ENCODE results near the gene C22orf39.

The C22orf39 gene

GRCh38 chr22:19477321-19478044, 30.0 kb upstream of the C22orf39 start:
- CTCF ChIA-PET, result interaction anchor here (0.8 to 4.3 kb wide), 8 partner anchors 9 to 370 kb away, joined by 3 to 19 read pairs (median 4); no protein-coding TSS in a partner anchor
- H3K4me3 ChIP-seq (ENCODE audit: control insufficient read depth in 1 of 7, extremely low read depth in 1 of 7, insufficient read depth in 4 of 7, low read depth in 2 of 7, low read length in 6 of 7), result peak overlapping the region in 6 of 7 experiments; percentile 31 to 100 (median 90)
- WGBS (ENCODE audit: insufficient coverage), result 29% methylated on average over 3 of the region's 5 CpGs
- peak in 2 of 3 donors; percentile 37 to 38 for DNase-seq
- peaks cover 2 to 44% (median 19%) of the 10 kb centered on the region in 4 experiments for H3K36me3 ChIP-seq (ENCODE audit: control insufficient read depth in 4 of 4, insufficient read depth in 4 of 4, low read length in 3 of 4)
- peak overlapping the region in 1 of 2 experiments; percentile 100 for H3K27ac ChIP-seq (ENCODE audit: insufficient read depth in 1 of 2, low read depth in 1 of 2, low read length in 2 of 2, poor library complexity in 1 of 2, severe bottlenecking in 2 of 2)
- H3K9me3 ChIP-seq (ENCODE audit: control extremely low read depth in 1 of 5, control insufficient read depth in 4 of 5, insufficient read depth in 2 of 5, low read depth in 1 of 5, low read length in 4 of 5), result no peaks in the 10 kb centered on the region
- peaks cover 16 to 27% (median 25%) of the 10 kb centered on the region in 4 experiments for H3K4me1 ChIP-seq (ENCODE audit: control extremely low read depth in 1 of 4, control insufficient read depth in 4 of 4, insufficient read depth in 4 of 4, low read length in 3 of 4)
- POLR2A ChIA-PET, result interaction anchor here (1.1 kb wide), 1 partner anchor 32 kb away, joined by 3 read pairs; no protein-coding TSS in a partner anchor
- H3K27me3 ChIP-seq (replicated peaks in 2 of 5; ENCODE audit: control insufficient read depth in 4 of 5, insufficient read depth in 5 of 5, low read length in 4 of 5), result no peaks in the 10 kb centered on the region

GRCh38 chr22:19476023-19476422, 28.5 kb upstream of the C22orf39 start:
- POLR2A ChIA-PET, result no interaction called here
- H3K4me1 ChIP-seq (ENCODE audit: control extremely low read depth in 1 of 4, control insufficient read depth in 4 of 4, insufficient read depth in 4 of 4, low read length in 3 of 4), result peaks cover 16 to 26% (median 25%) of the 10 kb centered on the region in 4 experiments

GRCh38 chr22:19473578-19473977, 26.1 kb upstream of the C22orf39 start:
- no peak for DNase-seq
- 85% methylated on average over 3 of the region's 3 CpGs for WGBS (ENCODE audit: insufficient coverage)
- Histone ChIP-seq H3K4me3 (ENCODE audit: control insufficient read depth in 1 of 7, extremely low read depth in 1 of 7, insufficient read depth in 4 of 7, low read depth in 2 of 7, low read length in 6 of 7) (no peak overlapping the region), H3K4me1 (ENCODE audit: control extremely low read depth in 1 of 4, control insufficient read depth in 4 of 4, insufficient read depth in 4 of 4, low read length in 3 of 4) (peaks cover 11 to 15% (median 13%) of the 10 kb centered on the region in 4 experiments), H3K27me3 (replicated peaks in 2 of 5; ENCODE audit: control insufficient read depth in 4 of 5, insufficient read depth in 5 of 5, low read length in 4 of 5) (no peaks in the 10 kb centered on the region), H3K36me3 (ENCODE audit: control insufficient read depth in 4 of 4, insufficient read depth in 4 of 4, low read length in 3 of 4) (peaks cover 7 to 73% (median 51%) of the 10 kb centered on the region in 4 experiments), H3K27ac (ENCODE audit: insufficient read depth in 1 of 2, low read depth in 1 of 2, low read length in 2 of 2, poor library complexity in 1 of 2, severe bottlenecking in 2 of 2) (peak overlapping the region in 1 of 2 experiments; percentile 37), H3K9me3 (ENCODE audit: control extremely low read depth in 1 of 5, control insufficient read depth in 4 of 5, insufficient read depth in 2 of 5, low read depth in 1 of 5, low read length in 4 of 5) (no peaks in the 10 kb centered on the region)
- CTCF ChIA-PET, result interaction anchor here (1.0 to 3.1 kb wide), 8 partner anchors 8 to 328 kb away, joined by 3 to 8 read pairs (median 4); no protein-coding TSS in a partner anchor
- POLR2A ChIA-PET, result no interaction called here

More at GRCh38 chr22:19476023-19476422, 28.5 kb upstream of the C22orf39 start:
- Histone ChIP-seq H3K4me3 (ENCODE audit: control insufficient read depth in 1 of 7, extremely low read depth in 1 of 7, insufficient read depth in 4 of 7, low read depth in 2 of 7, low read length in 6 of 7) (no peak overlapping the region), H3K9me3 (ENCODE audit: control extremely low read depth in 1 of 5, control insufficient read depth in 4 of 5, insufficient read depth in 2 of 5, low read depth in 1 of 5, low read length in 4 of 5) (no peaks in the 10 kb centered on the region), H3K27ac (ENCODE audit: insufficient read depth in 1 of 2, low read depth in 1 of 2, low read length in 2 of 2, poor library complexity in 1 of 2, severe bottlenecking in 2 of 2) (no peak overlapping the region), H3K36me3 (ENCODE audit: control insufficient read depth in 4 of 4, insufficient read depth in 4 of 4, low read length in 3 of 4) (peaks cover 2 to 51% (median 32%) of the 10 kb centered on the region in 4 experiments), H3K27me3 (replicated peaks in 2 of 5; ENCODE audit: control insufficient read depth in 4 of 5, insufficient read depth in 5 of 5, low read length in 4 of 5) (no peaks in the 10 kb centered on the region)
- no peak for DNase-seq
- CTCF ChIA-PET, result interaction anchor here (2.4 kb wide), 1 partner anchor 7 kb away, joined by 6 read pairs; no protein-coding TSS in a partner anchor
- WGBS (ENCODE audit: insufficient coverage), result 100% methylated on average over 1 of the region's 3 CpGs

- Histone ChIP-seq H3K27me3 (replicated peaks in 2 of 5; ENCODE audit: control insufficient read depth in 4 of 5, insufficient read depth in 5 of 5, low read length in 4 of 5) (no peaks in the 10 kb centered on the region), H3K27ac (ENCODE audit: insufficient read depth in 1 of 2, low read depth in 1 of 2, low read length in 2 of 2, poor library complexity in 1 of 2, severe bottlenecking in 2 of 2) (no peak overlapping the region), H3K4me3 (ENCODE audit: control insufficient read depth in 1 of 7, extremely low read depth in 1 of 7, insufficient read depth in 4 of 7, low read depth in 2 of 7, low read length in 6 of 7) (no peak overlapping the region), H3K9me3 (ENCODE audit: control extremely low read depth in 1 of 5, control insufficient read depth in 4 of 5, insufficient read depth in 2 of 5, low read depth in 1 of 5, low read length in 4 of 5) (no peaks in the 10 kb centered on the region), H3K4me1 (ENCODE audit: control extremely low read depth in 1 of 4, control insufficient read depth in 4 of 4, insufficient read depth in 4 of 4, low read length in 3 of 4) (peaks cover under 1 to 3% (median 2%) of the 10 kb centered on the region in 4 experiments), H3K36me3 (ENCODE audit: control insufficient read depth in 4 of 4, insufficient read depth in 4 of 4, low read length in 3 of 4) (peaks cover 11 to 86% (median 64%) of the 10 kb centered on the region in 4 experiments)
- ChIA-PET CTCF (interaction anchor here (0.8 to 3.1 kb wide), 3 partner anchors 9 to 13 kb away, joined by 3 to 8 read pairs (median 3); no protein-coding TSS in a partner anchor), POLR2A (no interaction called here)
- DNase-seq, result no peak
- WGBS (ENCODE audit: insufficient coverage), result 98% methylated on average over 7 of the region's 8 CpGs
These were observed 24.7 kb upstream of the C22orf39 start for GRCh38 chr22:19472233-19472632.

- Histone ChIP-seq H3K4me1 (ENCODE audit: control extremely low read depth in 1 of 4, control insufficient read depth in 4 of 4, insufficient read depth in 4 of 4, low read length in 3 of 4) (no peaks in the 10 kb centered on the region), H3K27ac (ENCODE audit: insufficient read depth in 1 of 2, low read depth in 1 of 2, low read length in 2 of 2, poor library complexity in 1 of 2, severe bottlenecking in 2 of 2) (no peak overlapping the region), H3K9me3 (ENCODE audit: control extremely low read depth in 1 of 5, control insufficient read depth in 4 of 5, insufficient read depth in 2 of 5, low read depth in 1 of 5, low read length in 4 of 5) (no peaks in the 10 kb centered on the region), H3K27me3 (replicated peaks in 2 of 5; ENCODE audit: control insufficient read depth in 4 of 5, insufficient read depth in 5 of 5, low read length in 4 of 5) (no peaks in the 10 kb centered on the region), H3K4me3 (ENCODE audit: control insufficient read depth in 1 of 7, extremely low read depth in 1 of 7, insufficient read depth in 4 of 7, low read depth in 2 of 7, low read length in 6 of 7) (no peak overlapping the region), H3K36me3 (ENCODE audit: control insufficient read depth in 4 of 4, insufficient read depth in 4 of 4, low read length in 3 of 4) (peaks cover 12 to 93% (median 70%) of the 10 kb centered on the region in 4 experiments)
- no peak for DNase-seq
- ChIA-PET CTCF (no interaction called here), POLR2A (interaction anchor here (0.6 kb wide), 1 partner anchor 542 kb away, joined by 3 read pairs; no protein-coding TSS in a partner anchor)
- WGBS (ENCODE audit: insufficient coverage), result 100% methylated on average over 4 of the region's 11 CpGs
These were observed 24.1 kb upstream of the C22orf39 start for GRCh38 chr22:19471572-19471971.

GRCh38 chr22:19470010-19470409, 22.5 kb upstream of the C22orf39 start:
- WGBS (ENCODE audit: insufficient coverage), result 95% methylated on average over 2 of the region's 2 CpGs
- no peaks in the 10 kb centered on the region for H3K9me3 ChIP-seq (ENCODE audit: control extremely low read depth in 1 of 5, control insufficient read depth in 4 of 5, insufficient read depth in 2 of 5, low read depth in 1 of 5, low read length in 4 of 5)
- POLR2A ChIA-PET, result no interaction called here
- no peak overlapping the region for H3K4me3 ChIP-seq (ENCODE audit: control insufficient read depth in 1 of 7, extremely low read depth in 1 of 7, insufficient read depth in 4 of 7, low read depth in 2 of 7, low read length in 6 of 7)
- H3K36me3 ChIP-seq (ENCODE audit: control insufficient read depth in 4 of 4, insufficient read depth in 4 of 4, low read length in 3 of 4), result peaks cover 18 to 92% (median 77%) of the 10 kb centered on the region in 4 experiments
- H3K27ac ChIP-seq (ENCODE audit: insufficient read depth in 1 of 2, low read depth in 1 of 2, low read length in 2 of 2, poor library complexity in 1 of 2, severe bottlenecking in 2 of 2), result no peak overlapping the region
- no peak for DNase-seq
- no peaks in the 10 kb centered on the region for H3K27me3 ChIP-seq (replicated peaks in 2 of 5; ENCODE audit: control insufficient read depth in 4 of 5, insufficient read depth in 5 of 5, low read length in 4 of 5)
- H3K4me1 ChIP-seq (ENCODE audit: control extremely low read depth in 1 of 4, control insufficient read depth in 4 of 4, insufficient read depth in 4 of 4, low read length in 3 of 4), result no peaks in the 10 kb centered on the region
- CTCF ChIA-PET, result no interaction called here

GRCh38 chr22:19469421-19469820, 21.9 kb upstream of the C22orf39 start:
- ChIA-PET CTCF (interaction anchor here (1.3 kb wide), 1 partner anchor 8 kb away, joined by 6 read pairs; no protein-coding TSS in a partner anchor), POLR2A (no interaction called here)
- 96% methylated on average over 7 of the region's 7 CpGs for WGBS (ENCODE audit: insufficient coverage)
- Histone ChIP-seq H3K4me1 (ENCODE audit: control extremely low read depth in 1 of 4, control insufficient read depth in 4 of 4, insufficient read depth in 4 of 4, low read length in 3 of 4) (no peaks in the 10 kb centered on the region), H3K36me3 (ENCODE audit: control insufficient read depth in 4 of 4, insufficient read depth in 4 of 4, low read length in 3 of 4) (peaks cover 22 to 95% (median 80%) of the 10 kb centered on the region in 4 experiments), H3K27me3 (replicated peaks in 2 of 5; ENCODE audit: control insufficient read depth in 4 of 5, insufficient read depth in 5 of 5, low read length in 4 of 5) (no peaks in the 10 kb centered on the region), H3K27ac (ENCODE audit: insufficient read depth in 1 of 2, low read depth in 1 of 2, low read length in 2 of 2, poor library complexity in 1 of 2, severe bottlenecking in 2 of 2) (no peak overlapping the region), H3K4me3 (ENCODE audit: control insufficient read depth in 1 of 7, extremely low read depth in 1 of 7, insufficient read depth in 4 of 7, low read depth in 2 of 7, low read length in 6 of 7) (no peak overlapping the region), H3K9me3 (ENCODE audit: control extremely low read depth in 1 of 5, control insufficient read depth in 4 of 5, insufficient read depth in 2 of 5, low read depth in 1 of 5, low read length in 4 of 5) (no peaks in the 10 kb centered on the region)
- DNase-seq, result no peak
